MM.1S (cell line): Measurements from ENCODE around the gene GNLY.

Source experiments
- EZH2 ChIP-seq: fragments of 300-600 bp; sonication (generic); optimal IDR thresholded peaks from 2 replicates; pipeline ENCODE3; 2017; ENCODE audit warnings: low read depth, mild to moderate bottlenecking, antibody characterized with exemption, low read length, mixed read lengths
- EZH2phosphoT487 ChIP-seq: fragments of 300-600 bp; sonication (generic); IDR thresholded peaks from 2 replicates; pipeline ENCODE4 v1.6.1; 2018; ENCODE audit warnings: antibody characterized with exemption, low read length
- TF ChIP-seq, protein P1 (sequence below): fragments of 300-600 bp; sonication (generic); IDR thresholded peaks from 2 replicates; pipeline ENCODE4 v1.5.1; 2016; ENCODE audit warnings: antibody characterized with exemption, low read length, mixed read lengths

DNA sequence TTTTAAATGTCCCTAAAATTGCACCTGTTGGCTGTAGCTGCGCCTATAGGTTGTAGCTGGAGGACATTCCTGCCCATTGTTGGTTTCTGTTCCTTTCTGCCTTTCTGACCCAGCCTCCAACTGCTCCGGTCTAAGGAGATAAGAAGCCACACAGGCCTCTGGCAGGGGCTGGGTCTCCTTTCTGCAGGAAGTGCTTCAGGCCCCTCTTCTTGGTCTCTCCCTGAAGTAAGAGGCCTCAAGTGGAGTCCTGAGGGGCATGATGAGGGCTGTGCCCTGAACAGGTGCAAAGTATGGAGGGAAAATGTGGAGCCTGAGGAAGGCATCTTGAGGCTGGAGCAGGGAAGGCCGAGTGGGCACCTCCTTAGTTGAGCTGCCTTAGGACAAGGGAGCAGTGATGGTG is 15.8 kb upstream of the GNLY start:
- TF ChIP-seq EZH2 (no peak), EZH2phosphoT487 (no peak)
- TF ChIP-seq, protein P1, sequence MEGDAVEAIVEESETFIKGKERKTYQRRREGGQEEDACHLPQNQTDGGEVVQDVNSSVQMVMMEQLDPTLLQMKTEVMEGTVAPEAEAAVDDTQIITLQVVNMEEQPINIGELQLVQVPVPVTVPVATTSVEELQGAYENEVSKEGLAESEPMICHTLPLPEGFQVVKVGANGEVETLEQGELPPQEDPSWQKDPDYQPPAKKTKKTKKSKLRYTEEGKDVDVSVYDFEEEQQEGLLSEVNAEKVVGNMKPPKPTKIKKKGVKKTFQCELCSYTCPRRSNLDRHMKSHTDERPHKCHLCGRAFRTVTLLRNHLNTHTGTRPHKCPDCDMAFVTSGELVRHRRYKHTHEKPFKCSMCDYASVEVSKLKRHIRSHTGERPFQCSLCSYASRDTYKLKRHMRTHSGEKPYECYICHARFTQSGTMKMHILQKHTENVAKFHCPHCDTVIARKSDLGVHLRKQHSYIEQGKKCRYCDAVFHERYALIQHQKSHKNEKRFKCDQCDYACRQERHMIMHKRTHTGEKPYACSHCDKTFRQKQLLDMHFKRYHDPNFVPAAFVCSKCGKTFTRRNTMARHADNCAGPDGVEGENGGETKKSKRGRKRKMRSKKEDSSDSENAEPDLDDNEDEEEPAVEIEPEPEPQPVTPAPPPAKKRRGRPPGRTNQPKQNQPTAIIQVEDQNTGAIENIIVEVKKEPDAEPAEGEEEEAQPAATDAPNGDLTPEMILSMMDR, result no peak
